ENCODE measurements around the gene RBM24. TPM values are rescaled to one million over a fixed set of nuclear protein-coding genes. Genes with fewer than 3 reads are reported as not detected.

Gene RBM24
- total and polyA plus RNA-seq, 9 of the 15 experiments (the other 6 are each of a cell fraction or from before 2014, with no cell fraction given): not detected

DNA sequence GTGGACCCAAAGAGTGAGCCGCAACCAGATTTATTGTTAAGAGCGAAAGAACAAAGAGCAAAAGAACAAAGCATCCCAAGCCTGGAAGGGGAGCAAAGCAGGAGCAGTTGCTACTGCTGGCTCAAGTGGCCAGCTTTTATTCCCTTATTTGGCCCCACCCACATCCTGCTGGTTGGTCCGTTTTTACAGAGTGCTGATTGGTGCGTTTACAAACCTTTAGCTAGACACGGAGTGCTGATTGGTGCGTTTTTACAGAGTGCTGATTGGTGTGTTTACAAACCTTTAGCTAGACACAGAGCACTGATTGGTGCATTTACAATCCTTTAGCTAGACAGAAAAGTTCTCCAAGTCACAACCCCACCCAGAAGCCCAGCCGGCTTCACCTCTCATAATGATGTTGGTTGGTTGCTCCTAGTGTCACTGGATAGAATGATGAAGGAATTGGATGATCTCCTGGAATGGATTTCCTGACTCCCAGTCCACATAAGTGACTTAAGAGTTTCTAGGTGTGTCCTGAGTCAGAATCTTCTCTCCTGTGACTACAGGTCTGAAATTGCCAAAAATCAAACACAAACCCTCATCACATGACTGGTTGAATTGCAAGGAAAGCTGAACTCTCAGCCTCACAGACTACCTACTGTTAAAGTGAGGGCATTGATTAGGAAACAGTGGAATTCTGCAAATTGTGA lies 60.1 kb downstream of the RBM24 start:
- no peak for ATAC-seq

GRCh38 chr6:17341891-17342290 lies 60.7 kb downstream of the RBM24 start:
- no TSS peak for BruUV-seq (replicated peaks)
- intact Hi-C loops (cut with micrococcal nuclease): no loop called here

More for the DNA sequence above, 60.1 kb downstream of the RBM24 start:
- FAIRE-seq: no peak
- no peaks in the 10 kb centered on the region for H4K20me1 ChIP-seq (replicated peaks; ENCODE audit: control insufficient read depth, insufficient read depth, low read length)
- ChIA-PET CTCF (ENCODE audit: low intra/inter-chr PET ratio) (no interaction called here), POLR2A (no interaction called here)
- H3K4me1 ChIP-seq (replicated peaks in 1 of 2; ENCODE audit: control insufficient read depth in 2 of 2, insufficient read depth in 2 of 2, low read length in 2 of 2): no peaks in the 10 kb centered on the region
- WGBS (ENCODE audit: insufficient coverage, low coverage, missing lambda C conversion rate): 8% methylated on average over 7 of the region's 7 CpGs
- in situ Hi-C loops (cut with MboI) (no loop called here), intact Hi-C loops (cut with micrococcal nuclease) (no loop called here)
- TF ChIP-seq XRCC5 (IDR thresholded peaks at IDR 0.05; ENCODE audit: low read depth, low read length) (no peak), NFYB (IDR thresholded peaks at IDR 0.05; ENCODE audit: extremely low read depth, insufficient read length) (peak; percentile 57)
- H3K9ac ChIP-seq (ENCODE audit: insufficient read depth in 1 of 2, low read depth in 2 of 2, low read length in 2 of 2): no peak overlapping the region
- H3K4me3 ChIP-seq: no peak overlapping the region
- H3K27me3 ChIP-seq (ENCODE audit: control insufficient read depth in 2 of 2, insufficient read depth in 2 of 2, low read length in 2 of 2): peaks cover 0 to 5% of the 10 kb centered on the region in 2 experiments; a peak in 1 of 5 replicates
- no peaks in the 10 kb centered on the region for H3K9me3 ChIP-seq (replicated peaks; ENCODE audit: control insufficient read depth, insufficient read depth, low read depth, low read length)
- H3K79me2 ChIP-seq (ENCODE audit: control insufficient read depth, insufficient read depth, low read length): no peaks in the 10 kb centered on the region
- no peaks in the 10 kb centered on the region for H3K9me1 ChIP-seq (ENCODE audit: control insufficient read depth, insufficient read depth, low read length)
- BruUV-seq (replicated peaks): no TSS peak
- no peak for DNase-seq (ENCODE audit: extremely low read depth in 1 of 4, low spot score in 3 of 4)
- H3K4me2 ChIP-seq (ENCODE audit: insufficient read depth, low read length): no peak overlapping the region
- H3K27ac ChIP-seq (ENCODE audit: extremely low read depth, low read depth, low read length): no peak overlapping the region
- H2AFZ ChIP-seq (ENCODE audit: low read depth, low read length): no peak overlapping the region
- no peaks in the 10 kb centered on the region for H3K36me3 ChIP-seq (ENCODE audit: control insufficient read depth, insufficient read depth, low read length)

More at GRCh38 chr6:17341891-17342290, 60.7 kb downstream of the RBM24 start:
- Histone ChIP-seq H3K27me3 (ENCODE audit: control insufficient read depth in 2 of 2, insufficient read depth in 2 of 2, low read length in 2 of 2) (peaks cover 0 to 5% of the 10 kb centered on the region in 2 experiments; a peak in 1 of 5 replicates), H3K36me3 (ENCODE audit: control insufficient read depth, insufficient read depth, low read length) (no peaks in the 10 kb centered on the region), H3K27ac (ENCODE audit: extremely low read depth, low read depth, low read length) (no peak overlapping the region), H3K79me2 (ENCODE audit: control insufficient read depth, insufficient read depth, low read length) (no peaks in the 10 kb centered on the region), H3K9me3 (replicated peaks; ENCODE audit: control insufficient read depth, insufficient read depth, low read depth, low read length) (no peaks in the 10 kb centered on the region), H3K4me1 (replicated peaks in 1 of 2; ENCODE audit: control insufficient read depth in 2 of 2, insufficient read depth in 2 of 2, low read length in 2 of 2) (no peaks in the 10 kb centered on the region), H3K4me2 (ENCODE audit: insufficient read depth, low read length) (no peak overlapping the region), H3K4me3 (no peak overlapping the region), H3K9me1 (ENCODE audit: control insufficient read depth, insufficient read depth, low read length) (no peaks in the 10 kb centered on the region), H4K20me1 (replicated peaks; ENCODE audit: control insufficient read depth, insufficient read depth, low read length) (no peaks in the 10 kb centered on the region), H2AFZ (ENCODE audit: low read depth, low read length) (no peak overlapping the region), H3K9ac (ENCODE audit: insufficient read depth in 1 of 2, low read depth in 2 of 2, low read length in 2 of 2) (no peak overlapping the region)
- FAIRE-seq (no peak), ATAC-seq (no peak), DNase-seq (ENCODE audit: extremely low read depth in 1 of 4, low spot score in 3 of 4) (no peak)
- POLR2A ChIA-PET: interaction anchor here (0.6 kb wide), 1 partner anchor 145 kb away, joined by 3 read pairs; no protein-coding TSS in a partner anchor
- TF ChIP-seq ESRRB (CRISPR knock-in tag; IDR thresholded peaks at IDR 0.05; ENCODE audit: borderline replicate concordance) (no peak), JUN (IDR thresholded peaks at IDR 0.05; ENCODE audit: borderline replicate concordance, low read depth, low read length) (no peak), JUN (CRISPR knock-in tag; IDR thresholded peaks at IDR 0.05; ENCODE audit: borderline replicate concordance) (no peak), CBFA2T2 (conservative IDR thresholded peaks at IDR 0.05) (no peak), SUPT5H (IDR thresholded peaks at IDR 0.05) (no peak), CXXC5 (CRISPR knock-in tag; IDR thresholded peaks at IDR 0.05) (no peak), ZNF75A (CRISPR knock-in tag; IDR thresholded peaks at IDR 0.05) (no peak)
- CTCF ChIA-PET (ENCODE audit: low intra/inter-chr PET ratio): no interaction called here
- in situ Hi-C loops (cut with MboI): no loop called here
- WGBS (ENCODE audit: insufficient coverage, low coverage, missing lambda C conversion rate): 0% methylated on average over 3 of the region's 3 CpGs
